Measurements from ENCODE around the gene CEP135.
"Not testable (repeated sequence)": the region's sequence is repeated elsewhere in the genome, so short reads cannot be mapped to it uniquely, and the experiment has no call there.

CEP135 gene

GRCh38 chr4:56066493-56066892 lies 117.7 kb downstream of the CEP135 start:
- intact Hi-C loops (cut with DNase I), result no loop called here
- no peak for DNase-seq

GRCh38 chr4:56067826-56068225 lies 119.1 kb downstream of the CEP135 start:
- intact Hi-C loops (cut with DNase I), result no loop called here
- DNase-seq, result no peak

- DNase-seq; intact Hi-C loops (cut with DNase I): not testable (repeated sequence)
Observed at GRCh38 chr4:56072730-56073129, 124.0 kb downstream of the CEP135 start.

GRCh38 chr4:56077676-56078075 lies 128.9 kb downstream of the CEP135 start:
- intact Hi-C loops (cut with DNase I), result no loop called here
- no peak for DNase-seq

GRCh38 chr4:56078866-56079265 lies 130.1 kb downstream of the CEP135 start:
- intact Hi-C loops (cut with DNase I), result no loop called here
- DNase-seq, result no peak

- no peak for DNase-seq
- intact Hi-C loops (cut with DNase I), result no loop called here
Observed at GRCh38 chr4:56080384-56080783, 131.6 kb downstream of the CEP135 start.

GRCh38 chr4:56082829-56083228 lies 134.1 kb downstream of the CEP135 start:
- no peak for DNase-seq
- intact Hi-C loops (cut with DNase I), result no loop called here
